Measurements from ENCODE around the gene PRKN.

PRKN gene

DNA sequence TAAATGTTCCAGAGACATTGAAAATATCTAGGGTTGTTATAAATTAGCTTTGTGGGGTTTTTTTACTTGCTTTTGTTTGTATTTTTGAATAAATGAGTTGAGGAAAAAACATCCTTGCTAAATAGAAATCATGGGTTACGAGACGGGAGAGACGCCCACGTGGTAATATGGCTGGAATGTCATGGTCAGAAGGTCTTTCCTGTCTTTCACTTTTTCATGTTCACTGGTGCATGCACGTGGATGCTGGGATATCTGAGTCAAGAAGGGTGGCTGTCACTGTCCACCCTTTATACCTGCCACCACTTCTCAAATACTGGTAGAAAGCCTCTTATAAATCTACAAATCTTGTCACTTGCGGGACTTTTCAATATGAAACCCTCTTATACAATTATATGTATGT is 1195.0 kb downstream of the PRKN start:
- Histone ChIP-seq H2AFZ (ENCODE audit: low read length) (no peak overlapping the region), H4K20me1 (ENCODE audit: insufficient read depth, low read length) (no peaks in the 10 kb centered on the region), H3K79me2 (ENCODE audit: insufficient read depth, low read length) (no peaks in the 10 kb centered on the region), H3K4me3 (ENCODE audit: low read depth, low read length, poor library complexity, severe bottlenecking) (no peak overlapping the region), H3K36me3 (ENCODE audit: insufficient read depth, low read length) (no peaks in the 10 kb centered on the region), H3K27me3 (ENCODE audit: insufficient read depth, low read length) (no peaks in the 10 kb centered on the region; the same call in 1 of the 2 replicates), H3K4me1 (ENCODE audit: insufficient read depth, low read length, severe bottlenecking) (no peaks in the 10 kb centered on the region), H3K9me2 (ENCODE audit: low read depth, low read length) (no peaks in the 10 kb centered on the region), H3F3A (ENCODE audit: insufficient read depth, low read length) (no peaks in the 10 kb centered on the region), H3K9ac (ENCODE audit: low read length) (no peak overlapping the region), H3K27ac (ENCODE audit: low read depth, low read length, poor library complexity, severe bottlenecking) (no peak overlapping the region), H3K4me2 (ENCODE audit: low read length) (no peak overlapping the region), H3K9me3 (ENCODE audit: low read length) (no peaks in the 10 kb centered on the region)
- TF ChIP-seq, protein P1, sequence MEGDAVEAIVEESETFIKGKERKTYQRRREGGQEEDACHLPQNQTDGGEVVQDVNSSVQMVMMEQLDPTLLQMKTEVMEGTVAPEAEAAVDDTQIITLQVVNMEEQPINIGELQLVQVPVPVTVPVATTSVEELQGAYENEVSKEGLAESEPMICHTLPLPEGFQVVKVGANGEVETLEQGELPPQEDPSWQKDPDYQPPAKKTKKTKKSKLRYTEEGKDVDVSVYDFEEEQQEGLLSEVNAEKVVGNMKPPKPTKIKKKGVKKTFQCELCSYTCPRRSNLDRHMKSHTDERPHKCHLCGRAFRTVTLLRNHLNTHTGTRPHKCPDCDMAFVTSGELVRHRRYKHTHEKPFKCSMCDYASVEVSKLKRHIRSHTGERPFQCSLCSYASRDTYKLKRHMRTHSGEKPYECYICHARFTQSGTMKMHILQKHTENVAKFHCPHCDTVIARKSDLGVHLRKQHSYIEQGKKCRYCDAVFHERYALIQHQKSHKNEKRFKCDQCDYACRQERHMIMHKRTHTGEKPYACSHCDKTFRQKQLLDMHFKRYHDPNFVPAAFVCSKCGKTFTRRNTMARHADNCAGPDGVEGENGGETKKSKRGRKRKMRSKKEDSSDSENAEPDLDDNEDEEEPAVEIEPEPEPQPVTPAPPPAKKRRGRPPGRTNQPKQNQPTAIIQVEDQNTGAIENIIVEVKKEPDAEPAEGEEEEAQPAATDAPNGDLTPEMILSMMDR (IDR thresholded peaks at IDR 0.05; ENCODE audit: low read length): no peak
- TF ChIP-seq EZH2 (IDR thresholded peaks at IDR 0.05; ENCODE audit: borderline replicate concordance, low read length): no peak

DNA sequence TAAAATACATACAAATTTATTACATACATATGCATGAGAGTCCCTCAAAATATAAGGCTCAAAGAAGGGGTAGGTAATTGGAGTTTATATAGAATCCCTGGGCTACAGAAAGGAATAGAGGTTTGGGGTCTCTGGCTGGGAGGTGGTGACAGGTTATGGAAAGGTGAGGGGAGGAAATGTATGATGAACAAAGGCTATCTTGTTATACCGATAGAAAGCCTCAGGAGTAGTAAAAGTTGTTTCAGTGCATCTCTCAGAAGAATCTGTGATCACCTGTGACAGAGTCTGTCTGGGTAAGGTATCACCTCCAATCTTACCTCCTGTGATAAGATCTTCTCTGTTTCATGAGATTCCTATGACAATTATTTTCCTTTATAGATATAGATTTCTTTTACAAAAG is 1200.8 kb downstream of the PRKN start:
- Histone ChIP-seq H3K4me1 (ENCODE audit: insufficient read depth, low read length, severe bottlenecking) (no peaks in the 10 kb centered on the region), H2AFZ (ENCODE audit: low read length) (no peak overlapping the region)

DNA sequence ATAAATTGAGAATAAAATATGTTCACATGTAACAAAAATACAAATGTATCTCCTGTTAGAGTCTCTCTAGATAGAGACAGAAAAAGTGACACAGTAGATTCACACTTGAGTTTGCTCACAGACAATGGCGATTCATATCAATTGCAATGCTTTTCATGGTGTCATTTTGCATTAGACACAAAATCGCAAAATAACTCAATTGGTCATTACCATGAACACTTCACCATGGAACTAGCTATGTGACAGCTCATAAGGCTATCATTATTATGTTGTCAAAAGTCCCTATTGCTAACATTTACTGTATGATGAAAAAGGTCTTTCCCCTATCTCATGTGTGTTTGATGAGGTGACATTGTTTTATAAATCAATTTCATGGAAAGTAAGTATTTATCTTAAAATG is 1204.2 kb downstream of the PRKN start:
- no peaks in the 10 kb centered on the region for H3K4me1 ChIP-seq (ENCODE audit: insufficient read depth, low read length, severe bottlenecking)
- no peak overlapping the region for H3K4me2 ChIP-seq (ENCODE audit: low read length)
- H3K79me2 ChIP-seq (ENCODE audit: insufficient read depth, low read length): no peaks in the 10 kb centered on the region
- TF ChIP-seq, protein P1 (IDR thresholded peaks at IDR 0.05; ENCODE audit: low read length): no peak
- no peak for TF ChIP-seq EZH2 (IDR thresholded peaks at IDR 0.05; ENCODE audit: borderline replicate concordance, low read length)
- no peak overlapping the region for H3K4me3 ChIP-seq (ENCODE audit: low read depth, low read length, poor library complexity, severe bottlenecking)
- no peaks in the 10 kb centered on the region for H3K27me3 ChIP-seq (ENCODE audit: insufficient read depth, low read length)
- no peak overlapping the region for H2AFZ ChIP-seq (ENCODE audit: low read length)
- no peaks in the 10 kb centered on the region for H3K36me3 ChIP-seq (ENCODE audit: insufficient read depth, low read length)
- no peaks in the 10 kb centered on the region for H3K9me2 ChIP-seq (ENCODE audit: low read depth, low read length)
- no peaks in the 10 kb centered on the region for H4K20me1 ChIP-seq (ENCODE audit: insufficient read depth, low read length)
- H3K27ac ChIP-seq (ENCODE audit: low read depth, low read length, poor library complexity, severe bottlenecking): no peak overlapping the region
- H3F3A ChIP-seq (ENCODE audit: insufficient read depth, low read length): no peaks in the 10 kb centered on the region
- no peak overlapping the region for H3K9ac ChIP-seq (ENCODE audit: low read length)
- H3K9me3 ChIP-seq (ENCODE audit: low read length): no peaks in the 10 kb centered on the region

More for the DNA sequence above, 1200.8 kb downstream of the PRKN start:
- Histone ChIP-seq H3K36me3 (ENCODE audit: insufficient read depth, low read length) (no peaks in the 10 kb centered on the region), H3K27me3 (ENCODE audit: insufficient read depth, low read length) (no peaks in the 10 kb centered on the region), H3K9me3 (ENCODE audit: low read length) (no peaks in the 10 kb centered on the region), H3K79me2 (ENCODE audit: insufficient read depth, low read length) (no peaks in the 10 kb centered on the region), H4K20me1 (ENCODE audit: insufficient read depth, low read length) (no peaks in the 10 kb centered on the region), H3K27ac (ENCODE audit: low read depth, low read length, poor library complexity, severe bottlenecking) (no peak overlapping the region), H3K9ac (ENCODE audit: low read length) (no peak overlapping the region), H3K4me3 (ENCODE audit: low read depth, low read length, poor library complexity, severe bottlenecking) (no peak overlapping the region), H3K4me2 (ENCODE audit: low read length) (no peak overlapping the region), H3K9me2 (ENCODE audit: low read depth, low read length) (no peaks in the 10 kb centered on the region), H3F3A (ENCODE audit: insufficient read depth, low read length) (no peaks in the 10 kb centered on the region)
- TF ChIP-seq, protein P1 (IDR thresholded peaks at IDR 0.05; ENCODE audit: low read length): no peak
- no peak for TF ChIP-seq EZH2 (IDR thresholded peaks at IDR 0.05; ENCODE audit: borderline replicate concordance, low read length)

Data from OCI-LY1 (cell line).